Measurements from ENCODE around the gene PABPN1L.

- TF ChIP-seq CTCF (IDR thresholded peaks at IDR 0.05): no peak
- no peak for TF ChIP-seq POLR2A (IDR thresholded peaks at IDR 0.05)
These were observed 35.7 kb downstream of the PABPN1L start for GRCh38 chr16:88830783-88831182.

Measured in testis (tissue), 2 donors.